Endothelial cell of umbilical vein (primary cell): ENCODE results near the gene LHFPL2. TPM values are rescaled to one million over a fixed set of nuclear protein-coding genes. Genes with fewer than 3 reads are reported as not detected.

ENCODE experiments used
- BruUV-seq: library from RNA; stranded (reverse); fragments of 400-500 nt; replicated peaks from 2 replicates; lab custom pipeline; 2021; lab: Mats Ljungman, UMichigan
- CTCF ChIA-PET: fragments of 300-600, 350-600 bp; sonication (Branson Sonifier 250); formaldehyde crosslinking; loops from one replicate; lab custom pipeline; 2021; ENCODE audit warnings: antibody characterized with exemption, inconsistent platforms; lab: Charles Lee
- POLR2A ChIA-PET: fragments of 300-600, 350-600 bp; sonication (Branson Sonifier 250); formaldehyde crosslinking; loops from one replicate; lab custom pipeline; 2021; ENCODE audit warnings: antibody characterized with exemption, inconsistent platforms; lab: Charles Lee
- DNase-seq: peaks from one replicate; pipeline ENCODE4 v3.0.0-alpha.2; 2011; ENCODE audit warnings: low read depth, low spot score
- FAIRE-seq: peaks from 2 replicates; lab custom pipeline; 2011; peaks lifted over from hg19 to GRCh38; lab: Jason Lieb, UNC
- H2AFZ ChIP-seq: 2 replicates; pipeline ENCODE4 v1.6.0; 2012; ENCODE audit warnings: low read depth, low read length, control low read depth, inconsistent platforms
- H3K27ac ChIP-seq: 2 replicates; pipeline ENCODE4 v1.5.1; 2011; ENCODE audit warnings: low read depth, mild to moderate bottlenecking, control low read depth, low read length, moderate library complexity; ENCODE audit not compliant: insufficient read depth
- H3K27me3 ChIP-seq, 2 experiments: 2 replicates each; pipeline versions ENCODE4 v1.6.0 to v1.6.1; 2011; ENCODE audit warnings: low read length in 2 of 2, mixed read lengths in 1 of 2; ENCODE audit not compliant: control insufficient read depth in 2 of 2, insufficient read depth in 2 of 2
- H3K36me3 ChIP-seq, 2 experiments: 2 replicates in 1 of 2; 3 replicates in 1 of 2; pipeline ENCODE4 v1.5.1; 2011; ENCODE audit warnings: low read length in 2 of 2, mild to moderate bottlenecking in 1 of 2, moderate library complexity in 1 of 2; ENCODE audit not compliant: control insufficient read depth in 2 of 2, insufficient read depth in 2 of 2; ENCODE audit errors: extremely low read depth in 1 of 2
- H3K4me1 ChIP-seq: 3 replicates; pipeline ENCODE4 v1.5.1; 2011; ENCODE audit warnings: mild to moderate bottlenecking, low read length; ENCODE audit not compliant: control insufficient read depth, insufficient read depth; ENCODE audit errors: extremely low read depth
- H3K4me2 ChIP-seq: 2 replicates; pipeline ENCODE4 v1.6.1; 2011; ENCODE audit warnings: low read length, control low read depth, mixed read lengths; ENCODE audit not compliant: insufficient read depth
- H3K4me3 ChIP-seq, 3 experiments: fragments of 200-600 bp in 1 of 3; sonication (generic), shearing (Covaris generic) in 1 of 3; replicated peaks in 1 of 3; 2 replicates each; pipeline ENCODE4 v1.5.1; 2011 to 2016; ENCODE audit warnings: control low read depth in 3 of 3, low read length in 3 of 3, mild to moderate bottlenecking in 2 of 3, inconsistent platforms in 1 of 3, low read depth in 1 of 3, moderate library complexity in 1 of 3; ENCODE audit not compliant: insufficient read depth in 1 of 3
- H3K79me2 ChIP-seq: 2 replicates; pipeline ENCODE4 v1.6.0; 2012; ENCODE audit warnings: low read length, inconsistent platforms; ENCODE audit not compliant: control insufficient read depth, insufficient read depth
- H3K9ac ChIP-seq: replicated peaks from 2 replicates; pipeline ENCODE3; 2011; ENCODE audit warnings: low read length, control low read depth; ENCODE audit not compliant: insufficient read depth; ENCODE audit errors: extremely low read depth
- H3K9me1 ChIP-seq: replicated peaks from 3 replicates; pipeline ENCODE4 v1.6.0; 2011; ENCODE audit warnings: mild to moderate bottlenecking, low read length; ENCODE audit not compliant: control insufficient read depth, insufficient read depth; ENCODE audit errors: extremely low read depth
- H3K9me3 ChIP-seq: replicated peaks from 2 replicates; pipeline ENCODE4 v1.5.1; 2012; ENCODE audit warnings: low read length, inconsistent platforms; ENCODE audit not compliant: control insufficient read depth, insufficient read depth
- H4K20me1 ChIP-seq: replicated peaks from 2 replicates; pipeline ENCODE3; 2011; ENCODE audit warnings: mild to moderate bottlenecking, low read length; ENCODE audit not compliant: control insufficient read depth, insufficient read depth; ENCODE audit errors: extremely low read depth
- EZH2 ChIP-seq: IDR thresholded peaks from 2 replicates; pipeline ENCODE4 v1.6.1; 2012; ENCODE audit warnings: borderline replicate concordance, low read depth, mild to moderate bottlenecking, moderate library complexity, low read length, inconsistent platforms; ENCODE audit not compliant: severe bottlenecking
- FOS ChIP-seq: IDR thresholded peaks from 2 replicates; pipeline ENCODE4 v1.6.1; 2011; ENCODE audit warnings: mild to moderate bottlenecking, low read length, moderate library complexity, borderline replicate concordance; ENCODE audit not compliant: insufficient read depth
- GATA2 ChIP-seq: IDR thresholded peaks from 2 replicates; pipeline ENCODE4 v1.7.0; 2011; ENCODE audit warnings: low read depth, mild to moderate bottlenecking, moderate library complexity, mixed read lengths, low read length; ENCODE audit not compliant: insufficient read length, insufficient read depth
- JUN ChIP-seq: IDR thresholded peaks from 2 replicates; pipeline ENCODE4 v1.6.1; 2011; ENCODE audit warnings: borderline replicate concordance, low read depth; ENCODE audit not compliant: insufficient read length, insufficient read depth
- MYC ChIP-seq: IDR thresholded peaks from one replicate; pipeline ENCODE4 v1.6.1; 2011; ENCODE audit warnings: mild to moderate bottlenecking, low read depth, low read length
- POLR2A ChIP-seq: IDR thresholded peaks from 2 replicates; pipeline ENCODE4 v1.6.1; 2012; ENCODE audit warnings: low read depth, mild to moderate bottlenecking, control low read depth, low read length
- POLR2AphosphoS5 ChIP-seq: IDR thresholded peaks from 2 replicates; pipeline ENCODE4 v1.6.1; 2012; ENCODE audit warnings: low read depth, mild to moderate bottlenecking, control low read depth, low read length, moderate library complexity; ENCODE audit not compliant: insufficient read depth
- dilution Hi-C: fragments of 300-500 bp; cut with MboI; formaldehyde crosslinking; loops from one replicate; pipeline ENCODE4 v1.15.0; 2019; ENCODE audit warnings: low sequenced_read_pairs; ENCODE audit not compliant: extremely low pct_ligation_motif_present
- intact Hi-C: fragments of 100-400 bp; cut with micrococcal nuclease; formaldehyde crosslinking; loops from one replicate; pipeline ENCODE4 v1.10.0; 2022
- polyA plus RNA-seq, 4 experiments: library from polyadenylated mRNA; depleted of rRNA in 3 of 4; stranded (reverse) in 3 of 4; unstranded in 1 of 4; fragments of >200 nt; gene quantifications; 2 replicates each; pipeline versions ENCODE4 v1.2.1 to v1.2.3, GENCODE V29; 2011 to 2012; ENCODE audit warnings: missing spikeins in 1 of 4
- total RNA-seq: library from RNA; stranded (reverse); gene quantifications from 2 replicates; pipeline ENCODE4 v1.2.3, GENCODE V29; 2021
- TF ChIP-seq, protein P1 (sequence below), 2 donors: IDR thresholded peaks; 1 replicate in 1 of 2; 2 replicates in 1 of 2; pipeline ENCODE4 v1.5.1; 2011; ENCODE audit warnings: low read length in 2 of 2, mild to moderate bottlenecking in 2 of 2, moderate library complexity in 2 of 2, control low read depth in 1 of 2, inconsistent platforms in 1 of 2, low read depth in 1 of 2; ENCODE audit not compliant: insufficient read depth in 1 of 2; ENCODE audit errors: extremely low read depth in 1 of 2
- TF ChIP-seq, protein P2 (sequence below): IDR thresholded peaks from 2 replicates; pipeline ENCODE4 v1.6.1; 2011; ENCODE audit not compliant: insufficient read depth, insufficient read length

LHFPL2 gene
- total and polyA plus RNA-seq, 2 donors (not counting 3 experiments of a cell fraction or from before 2014, with no cell fraction given) = 9.6 to 36.3 TPM

GRCh38 chr5:78650531-78650930, 2.0 kb upstream of the LHFPL2 start:
- Histone ChIP-seq H3K4me3 (no peak overlapping the region), H3K27ac (no peak overlapping the region), H3K9me1 (no peaks in the 10 kb centered on the region), H2AFZ (no peak overlapping the region), H4K20me1 (no peaks in the 10 kb centered on the region), H3K27me3 (no peaks in the 10 kb centered on the region), H3K4me2 (no peak overlapping the region), H3K36me3 (no peaks in the 10 kb centered on the region), H3K4me1 (peaks cover 22% of the 10 kb centered on the region), H3K9ac (no peak overlapping the region), H3K79me2 (peaks cover 22% of the 10 kb centered on the region), H3K9me3 (no peaks in the 10 kb centered on the region)
- TF ChIP-seq EZH2 (no peak), MYC (no peak), GATA2 (no peak), JUN (no peak), POLR2AphosphoS5 (no peak), POLR2A (no peak), FOS (no peak)
- TF ChIP-seq, protein P1, sequence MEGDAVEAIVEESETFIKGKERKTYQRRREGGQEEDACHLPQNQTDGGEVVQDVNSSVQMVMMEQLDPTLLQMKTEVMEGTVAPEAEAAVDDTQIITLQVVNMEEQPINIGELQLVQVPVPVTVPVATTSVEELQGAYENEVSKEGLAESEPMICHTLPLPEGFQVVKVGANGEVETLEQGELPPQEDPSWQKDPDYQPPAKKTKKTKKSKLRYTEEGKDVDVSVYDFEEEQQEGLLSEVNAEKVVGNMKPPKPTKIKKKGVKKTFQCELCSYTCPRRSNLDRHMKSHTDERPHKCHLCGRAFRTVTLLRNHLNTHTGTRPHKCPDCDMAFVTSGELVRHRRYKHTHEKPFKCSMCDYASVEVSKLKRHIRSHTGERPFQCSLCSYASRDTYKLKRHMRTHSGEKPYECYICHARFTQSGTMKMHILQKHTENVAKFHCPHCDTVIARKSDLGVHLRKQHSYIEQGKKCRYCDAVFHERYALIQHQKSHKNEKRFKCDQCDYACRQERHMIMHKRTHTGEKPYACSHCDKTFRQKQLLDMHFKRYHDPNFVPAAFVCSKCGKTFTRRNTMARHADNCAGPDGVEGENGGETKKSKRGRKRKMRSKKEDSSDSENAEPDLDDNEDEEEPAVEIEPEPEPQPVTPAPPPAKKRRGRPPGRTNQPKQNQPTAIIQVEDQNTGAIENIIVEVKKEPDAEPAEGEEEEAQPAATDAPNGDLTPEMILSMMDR (IDR thresholded peaks at IDR 0.05; ENCODE audit: extremely low read depth in 1 of 2, insufficient read depth in 1 of 2, low read depth in 1 of 2, low read length in 2 of 2) = no peak
- TF ChIP-seq, protein P2, sequence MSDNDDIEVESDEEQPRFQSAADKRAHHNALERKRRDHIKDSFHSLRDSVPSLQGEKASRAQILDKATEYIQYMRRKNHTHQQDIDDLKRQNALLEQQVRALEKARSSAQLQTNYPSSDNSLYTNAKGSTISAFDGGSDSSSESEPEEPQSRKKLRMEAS = no peak
- DNase-seq (no peak), FAIRE-seq (no peak)
- ChIA-PET CTCF (interaction anchor here (1.3 kb wide), 1 partner anchor 22 kb away, joined by 3 read pairs; no protein-coding TSS in a partner anchor), POLR2A (no interaction called here)
- dilution Hi-C loops = no loop called here
- no TSS peak for BruUV-seq
- intact Hi-C loops = no loop called here
